HG03439 (cell line): ENCODE data around the gene PITX2.

Experiments used
- ATAC-seq: cut with Tn5 transposase; IDR thresholded peaks from one replicate; pipeline ENCODE4 v1.9.1; 2021; ENCODE audit warnings: mild to moderate bottlenecking, moderate library complexity; ENCODE audit not compliant: unreplicated experiment

The PITX2 gene

DNA sequence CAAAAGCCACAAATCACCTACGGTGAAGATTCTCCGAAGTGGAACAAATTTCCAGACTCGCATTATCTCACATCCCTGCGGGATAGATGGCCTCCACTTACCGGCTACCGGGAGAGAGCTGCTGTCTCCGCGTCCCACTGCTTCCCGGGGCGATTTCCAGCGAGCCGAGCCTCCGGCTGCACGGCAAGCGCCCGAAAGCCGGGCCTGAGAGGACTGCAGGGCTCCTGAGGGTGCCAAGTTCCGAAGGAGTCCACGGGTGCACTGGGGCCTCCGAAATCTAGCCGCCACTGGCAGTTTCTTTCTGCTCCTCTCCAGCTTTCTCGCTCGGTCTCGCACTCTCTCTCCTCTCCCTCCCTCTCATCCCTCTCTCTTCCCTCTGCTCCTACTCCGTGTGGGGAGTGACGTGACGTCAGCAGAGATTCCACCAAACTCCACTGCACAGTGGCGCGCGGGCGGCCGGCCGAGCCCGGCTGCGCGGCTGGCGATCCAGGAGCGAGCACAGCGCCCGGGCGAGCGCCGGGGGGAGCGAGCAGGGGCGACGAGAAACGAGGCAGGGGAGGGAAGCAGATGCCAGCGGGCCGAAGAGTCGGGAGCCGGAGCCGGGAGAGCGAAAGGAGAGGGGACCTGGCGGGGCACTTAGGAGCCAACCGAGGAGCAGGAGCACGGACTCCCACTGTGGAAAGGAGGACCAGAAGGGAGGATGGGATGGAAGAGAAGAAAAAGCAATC, 14.0 kb upstream of the PITX2 start:
- ATAC-seq: no peak

DNA sequence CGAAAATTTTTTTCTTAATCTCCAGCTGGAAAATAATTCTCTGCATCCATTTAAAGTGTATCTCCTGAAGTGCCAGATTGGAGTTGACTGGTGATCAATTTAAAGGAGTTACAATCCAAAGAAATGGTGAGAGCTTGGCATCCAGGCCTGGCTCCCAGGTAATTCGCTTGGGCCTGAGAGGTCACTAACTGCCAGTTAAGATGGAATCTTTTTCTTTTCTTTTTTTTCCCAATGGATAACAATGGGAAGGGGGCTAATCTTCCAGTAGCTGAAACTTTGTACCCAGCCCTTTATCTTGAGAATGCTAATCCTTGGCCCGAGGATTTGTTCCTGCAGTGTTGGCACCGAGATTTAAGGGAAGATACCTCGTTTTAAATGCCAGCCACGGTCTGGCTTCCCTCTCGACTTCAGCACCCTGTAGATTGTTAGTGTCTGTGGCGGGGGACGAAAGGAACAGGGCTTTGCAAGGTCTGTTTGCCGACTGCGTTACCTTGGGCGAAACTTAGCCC, 13.3 kb upstream of the PITX2 start:
- no peak for ATAC-seq

DNA sequence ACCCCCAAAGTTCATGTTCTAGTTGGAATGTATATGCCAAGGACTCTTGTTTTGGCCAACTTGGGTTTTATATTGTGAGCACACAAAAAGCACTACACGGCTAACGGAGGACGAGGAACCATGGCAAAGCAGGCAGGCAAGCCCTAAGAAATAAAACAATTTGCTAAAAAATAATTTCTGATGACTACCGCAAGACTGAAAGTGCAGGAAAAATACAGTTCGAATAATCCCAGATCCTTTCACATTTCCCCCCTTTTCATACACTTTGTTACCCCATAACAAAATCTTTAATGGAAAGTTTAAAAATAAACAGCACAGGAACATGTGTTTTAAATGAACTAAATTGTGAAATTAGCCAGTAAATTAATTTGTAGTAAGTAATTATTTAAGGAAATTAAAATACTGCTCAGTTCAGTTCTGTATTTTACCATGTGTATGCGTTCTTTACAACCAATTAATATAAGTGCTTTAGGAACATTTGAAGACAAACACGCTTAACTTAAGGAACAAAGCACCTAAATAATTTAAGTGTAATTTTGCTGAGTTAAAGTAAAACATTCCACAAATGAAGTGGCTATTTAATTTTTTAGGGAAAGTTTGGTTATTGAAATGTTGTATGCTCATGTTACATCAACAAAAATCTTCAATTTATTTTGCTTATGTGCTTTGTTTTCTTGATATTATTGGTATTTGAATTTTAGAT, 12.4 kb upstream of the PITX2 start:
- ATAC-seq: no peak

DNA sequence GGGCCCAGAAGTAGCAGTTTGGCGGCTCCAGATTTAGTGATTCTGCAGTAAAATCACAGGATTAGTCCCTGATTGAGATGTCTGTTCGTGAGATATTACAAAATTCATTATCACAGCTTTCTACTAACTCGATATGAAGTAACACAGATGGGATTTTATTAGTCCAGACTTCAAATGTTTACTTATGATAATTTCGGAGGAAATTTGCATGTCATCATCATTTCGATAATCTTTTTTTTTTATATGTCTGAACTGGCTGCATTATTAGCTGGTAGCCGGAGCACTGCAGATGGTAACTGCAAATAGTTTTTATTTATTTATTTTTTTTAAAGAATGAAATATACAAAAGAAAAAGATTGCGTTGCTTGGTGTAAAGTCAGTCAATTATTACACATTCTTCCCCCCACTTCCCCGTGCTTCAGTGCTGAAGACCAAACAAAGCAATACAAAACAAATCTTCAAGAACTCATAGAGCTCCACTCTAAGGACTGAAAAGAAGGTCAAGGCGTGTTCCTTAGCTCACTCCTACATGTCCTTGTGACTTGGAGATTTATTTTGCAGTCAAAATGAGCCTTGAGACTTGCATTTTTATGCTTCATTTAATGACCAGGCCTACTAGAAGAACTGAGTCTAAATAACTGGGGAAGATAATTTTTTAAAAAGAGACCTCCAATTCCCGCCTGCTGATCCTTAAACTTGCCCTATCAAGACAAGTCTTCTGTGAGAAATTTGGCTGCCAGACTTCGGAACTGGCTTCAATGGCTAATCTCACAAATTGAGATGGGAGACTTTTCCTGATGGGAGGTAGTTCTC, 11.7 kb upstream of the PITX2 start:
- ATAC-seq: no peak

DNA sequence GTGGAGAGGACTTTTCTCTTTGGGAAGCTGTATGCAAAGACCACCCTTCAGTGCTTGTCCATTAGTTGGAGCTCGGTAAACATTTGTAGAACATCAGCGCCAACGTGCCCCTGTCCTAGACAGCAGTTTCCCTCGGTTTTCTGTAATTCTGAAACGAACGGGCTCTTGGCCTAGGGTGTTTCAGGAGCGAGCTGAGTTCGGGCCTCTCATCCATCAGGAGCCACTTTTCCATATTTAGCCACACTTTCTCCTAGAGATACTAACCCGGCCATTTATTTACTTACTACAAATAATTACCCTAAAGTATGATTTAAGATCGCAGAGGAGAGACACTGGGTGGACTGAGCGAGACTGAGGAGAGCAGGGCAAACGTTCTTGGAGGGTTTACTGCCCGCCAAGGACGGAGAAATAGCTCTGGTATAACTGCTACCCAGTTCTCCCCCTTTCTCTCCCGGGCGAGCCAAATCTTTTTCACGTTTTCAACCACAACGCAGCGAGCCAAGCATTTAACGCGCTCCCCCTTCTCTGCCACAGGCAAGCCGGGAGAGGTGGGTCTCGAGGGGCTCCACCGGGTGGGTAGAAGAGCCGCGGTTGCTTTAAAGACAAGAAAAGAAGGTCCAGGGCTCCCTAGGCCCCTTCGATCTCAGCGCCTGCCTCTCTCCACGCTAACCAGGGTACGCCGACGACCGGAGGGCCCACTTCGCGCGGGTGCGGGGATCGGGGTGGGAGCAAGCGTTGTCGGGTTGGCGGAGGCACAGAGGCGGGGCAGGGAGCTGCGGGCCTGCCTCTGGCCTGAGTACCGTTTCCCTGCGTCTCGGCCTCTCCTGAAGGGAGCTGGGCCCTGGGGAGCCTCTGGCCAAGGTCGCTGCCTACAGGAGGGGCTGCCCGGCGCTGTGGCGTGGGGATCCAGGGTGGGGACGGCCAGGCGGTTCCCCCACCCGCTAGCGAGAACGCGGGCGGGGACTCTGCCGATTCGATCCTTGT, 10.8 kb upstream of the PITX2 start:
- no peak for ATAC-seq

DNA sequence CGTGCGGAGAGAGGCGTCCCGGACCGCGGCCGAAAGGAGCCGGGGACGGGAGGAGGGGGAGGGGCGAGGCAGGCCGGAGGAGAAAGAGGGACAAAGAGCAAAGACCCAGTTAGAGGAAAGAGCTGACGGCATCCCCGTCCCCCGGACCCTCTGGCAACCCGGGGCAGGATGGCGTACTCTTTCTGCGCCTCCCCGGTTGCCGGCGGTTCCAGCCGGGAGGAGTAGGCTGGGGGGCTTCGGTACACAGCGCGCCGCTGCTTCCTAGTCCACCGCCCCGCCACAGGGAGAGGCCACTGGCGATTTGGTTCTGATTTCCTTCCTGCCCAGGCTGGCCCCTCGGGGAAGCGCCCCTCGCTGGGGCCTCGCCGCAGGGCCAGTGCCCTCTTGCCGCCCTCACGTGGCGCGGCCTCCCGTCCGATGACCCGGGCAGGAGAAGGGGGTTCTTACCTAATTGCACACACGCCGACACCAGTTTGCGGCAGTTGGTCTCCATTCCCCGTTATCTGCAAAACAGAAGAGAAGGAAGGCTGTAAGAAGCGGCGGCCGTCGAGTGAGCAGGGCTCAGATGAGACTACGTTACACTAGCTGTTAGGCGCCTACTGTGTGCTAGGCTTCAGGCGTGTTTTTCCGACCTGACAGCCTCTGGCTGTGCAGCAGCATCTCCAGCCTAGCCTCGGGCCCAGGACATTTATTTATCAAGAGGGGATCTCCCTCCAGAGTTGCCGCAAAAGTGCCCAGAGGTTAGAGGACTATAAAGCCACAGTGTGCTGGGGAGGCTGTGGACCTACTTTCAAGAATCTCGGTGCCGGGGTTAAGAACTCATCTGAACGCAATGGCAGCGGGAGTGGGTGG, 9.9 kb upstream of the PITX2 start:
- no peak for ATAC-seq

DNA sequence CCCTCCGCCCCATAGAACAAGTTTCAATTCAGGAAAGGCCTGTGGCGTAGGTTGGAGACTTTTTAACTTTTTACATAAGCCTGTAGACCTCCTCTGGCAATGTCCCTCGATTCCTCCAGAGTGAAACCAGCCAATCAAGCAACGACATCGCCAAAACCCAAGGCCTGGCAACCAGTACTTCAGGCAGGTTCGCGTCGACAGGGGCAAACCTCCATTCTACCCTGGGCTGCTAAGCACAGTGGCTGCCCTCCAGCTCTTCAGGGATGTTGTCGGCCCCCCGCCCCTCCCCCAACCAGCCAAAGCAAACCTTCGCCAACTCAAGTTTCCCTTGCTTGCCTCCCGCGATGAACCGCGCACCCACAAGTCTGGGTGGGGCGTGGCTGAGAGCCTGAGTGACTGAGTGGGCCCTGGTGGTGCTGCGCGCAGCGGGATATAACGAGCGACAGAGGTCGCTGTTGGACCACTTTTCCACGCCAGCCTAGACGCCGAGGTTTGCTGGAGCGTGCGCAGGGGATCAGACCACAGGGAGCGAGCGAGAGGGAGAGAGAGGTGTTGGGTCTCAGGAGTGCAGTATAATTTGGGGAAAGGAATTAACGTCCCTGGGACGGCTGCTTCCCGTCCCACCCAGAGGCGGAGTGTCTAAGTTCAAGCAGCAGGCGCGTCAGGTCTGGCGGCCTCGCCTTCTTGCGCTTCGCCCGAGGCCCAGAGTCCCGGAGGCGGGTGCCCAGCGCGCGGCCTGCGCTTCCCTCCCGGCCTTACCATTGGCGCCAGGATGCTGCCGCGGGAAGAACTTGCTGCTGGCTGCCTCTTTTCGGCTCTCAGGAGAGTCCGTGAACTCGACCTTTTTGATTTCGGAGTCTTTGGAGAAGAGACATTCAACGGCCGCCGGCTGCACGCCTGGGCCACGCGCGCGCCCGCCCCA, 9.0 kb upstream of the PITX2 start:
- peak; percentile 97 for ATAC-seq

DNA sequence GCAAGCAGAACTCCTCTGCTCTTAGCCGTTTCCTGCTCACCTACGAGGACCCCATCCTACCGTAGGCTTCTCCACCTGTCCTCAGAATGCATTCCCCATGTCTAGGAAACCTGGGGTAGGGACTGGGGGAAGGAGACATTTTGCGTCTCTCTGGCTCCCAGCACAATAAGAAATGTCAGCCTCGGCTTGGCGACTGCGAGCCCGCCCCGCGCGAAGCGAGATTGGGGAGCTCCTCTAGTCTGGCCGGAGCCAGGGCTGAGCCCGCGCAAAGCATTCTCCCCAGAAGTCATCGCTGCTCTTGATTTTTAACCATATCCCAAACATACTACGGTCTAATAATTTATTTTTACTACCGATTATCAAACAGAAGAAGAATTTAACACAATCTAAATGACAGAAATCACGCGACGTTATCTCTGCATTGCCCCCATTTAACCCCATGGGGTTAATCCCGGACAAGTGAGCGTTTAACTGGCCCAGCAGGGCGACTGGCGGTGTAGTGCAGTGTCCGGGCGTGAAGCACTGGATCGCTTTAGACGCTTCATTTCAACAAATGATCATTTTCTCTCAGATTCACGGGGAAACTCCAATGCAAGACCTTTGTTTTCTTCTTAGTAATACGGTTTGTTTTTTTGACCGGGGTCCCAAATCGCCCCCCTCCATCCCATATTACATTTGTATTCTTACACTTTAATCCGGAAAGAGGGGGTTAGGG, 8.0 kb upstream of the PITX2 start:
- ATAC-seq: no peak

DNA sequence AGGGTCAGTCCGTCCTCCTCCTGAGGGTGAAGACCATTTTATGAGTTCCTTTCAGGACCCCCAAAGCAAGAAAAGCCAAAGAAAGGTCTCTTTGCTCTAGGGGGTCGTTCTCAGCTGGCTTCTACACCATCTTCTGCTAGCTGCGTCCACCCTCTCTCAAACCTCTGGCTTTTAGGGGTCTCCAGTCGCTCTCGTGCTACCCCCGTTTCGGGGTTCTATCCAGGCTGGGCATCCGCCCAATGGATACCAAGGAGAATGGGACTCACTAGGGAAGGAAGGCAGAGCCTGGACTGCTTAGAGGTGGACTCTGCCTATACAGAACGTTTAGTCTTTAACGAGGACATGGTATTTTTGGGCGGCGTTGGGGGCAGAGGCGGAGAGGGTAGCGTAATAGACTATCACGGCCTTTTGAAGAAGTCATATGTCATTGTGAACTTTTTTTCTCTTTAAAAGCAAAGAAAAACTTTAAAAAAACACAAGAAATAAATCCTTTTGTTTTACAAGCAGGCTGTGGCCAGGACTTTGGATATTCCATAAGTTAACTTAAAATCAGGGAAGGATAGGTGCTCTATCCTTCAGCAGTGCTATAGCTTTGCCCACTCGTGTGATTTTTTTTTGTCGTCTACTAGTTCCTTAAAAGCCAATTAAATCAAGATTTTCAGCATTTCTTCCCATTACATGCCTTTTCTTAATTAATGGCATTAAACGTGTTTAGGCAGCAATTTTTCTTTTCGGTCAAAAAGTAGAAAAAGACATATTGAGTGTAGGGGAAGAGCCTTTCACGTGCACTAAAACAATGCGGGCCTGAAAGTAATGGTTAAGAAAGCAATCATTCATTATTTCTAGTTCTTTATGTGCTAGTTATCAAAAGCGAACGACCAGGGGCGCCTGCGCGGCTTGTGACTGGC, 7.2 kb upstream of the PITX2 start:
- no peak for ATAC-seq

DNA sequence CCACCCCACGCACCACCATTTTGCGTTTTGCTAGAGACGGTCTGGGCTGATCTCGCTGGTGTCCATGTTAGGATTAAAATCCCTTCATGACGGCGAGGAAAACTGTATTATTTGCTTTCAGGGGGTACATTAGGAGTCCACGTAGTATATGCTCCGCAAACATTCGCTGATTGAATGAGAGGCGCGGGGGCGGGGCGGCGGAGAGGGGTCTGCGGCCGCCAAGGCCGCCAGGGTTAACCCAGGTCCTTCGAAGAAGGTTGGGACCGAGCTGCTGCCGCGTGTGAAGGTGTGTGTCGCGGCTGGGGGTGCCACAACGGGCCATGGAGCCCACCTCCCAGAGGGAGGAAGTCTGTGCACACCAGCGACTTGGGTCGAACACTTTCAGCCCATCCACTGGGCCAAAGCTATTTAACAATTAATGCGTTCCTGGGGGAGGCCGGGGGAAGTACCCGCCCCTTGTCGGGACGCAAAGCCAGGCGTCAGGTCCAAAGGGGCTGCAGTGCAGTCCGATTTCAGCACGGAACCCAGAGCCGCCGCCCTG, 6.4 kb upstream of the PITX2 start:
- ATAC-seq: no peak

DNA sequence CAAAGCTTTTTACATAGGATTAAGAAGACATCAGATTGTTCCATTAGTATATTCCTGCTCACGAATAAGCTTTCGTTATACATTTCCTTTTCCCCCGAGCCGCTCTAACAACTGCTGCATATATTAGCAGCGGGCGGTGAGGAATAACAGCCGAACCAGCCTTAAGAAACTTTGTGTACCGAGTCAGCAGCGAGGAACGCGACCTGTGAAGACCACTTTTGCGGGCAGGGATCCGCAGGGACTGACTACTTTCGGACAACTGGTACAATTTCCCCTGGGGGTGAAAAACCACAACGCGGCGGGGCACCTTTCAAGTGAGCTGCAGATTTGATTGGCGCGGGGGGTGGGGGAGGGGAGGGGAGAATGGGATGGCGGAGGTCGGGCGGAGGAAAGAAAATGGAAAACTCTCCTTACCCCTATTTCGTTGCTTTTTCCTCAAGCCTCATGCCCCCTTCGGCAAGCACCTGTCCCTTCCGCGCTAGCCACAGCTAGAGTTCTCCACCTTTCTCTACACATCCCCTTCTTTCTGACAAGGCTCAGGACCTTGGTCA, 5.9 kb upstream of the PITX2 start:
- ATAC-seq: no peak

DNA sequence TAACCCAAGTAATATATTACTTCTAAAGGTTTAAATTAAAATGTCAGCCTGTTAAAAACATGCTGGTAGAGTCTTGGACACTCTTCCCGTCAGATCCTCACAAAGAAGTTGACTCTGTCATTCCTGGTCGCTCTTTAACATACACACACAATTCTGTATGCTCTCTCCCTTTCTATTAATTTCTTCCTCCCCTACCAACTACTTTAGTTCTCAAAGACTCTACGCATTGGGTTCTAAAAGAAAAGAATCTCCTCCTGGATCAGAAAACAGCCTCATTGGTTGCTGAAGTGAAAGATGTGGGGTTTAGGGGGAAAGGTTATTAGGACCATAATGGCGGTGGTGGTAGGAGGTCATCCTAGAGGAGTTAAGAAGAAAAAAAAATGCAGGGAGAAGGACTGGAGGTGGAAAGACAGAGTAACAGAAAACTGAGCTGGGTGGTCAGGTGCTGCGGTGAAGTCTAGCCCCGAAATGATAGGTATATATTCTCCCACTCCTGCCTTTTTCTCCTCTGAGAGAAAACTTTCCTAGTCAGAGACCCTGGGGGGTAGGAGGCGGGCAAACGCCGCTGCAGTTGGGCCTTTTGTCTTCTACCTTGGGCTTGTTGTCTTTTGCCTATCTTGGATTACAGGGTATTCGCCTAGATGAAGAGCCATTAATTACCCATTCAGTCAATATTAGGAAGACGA, 5.2 kb upstream of the PITX2 start:
- ATAC-seq: no peak

DNA sequence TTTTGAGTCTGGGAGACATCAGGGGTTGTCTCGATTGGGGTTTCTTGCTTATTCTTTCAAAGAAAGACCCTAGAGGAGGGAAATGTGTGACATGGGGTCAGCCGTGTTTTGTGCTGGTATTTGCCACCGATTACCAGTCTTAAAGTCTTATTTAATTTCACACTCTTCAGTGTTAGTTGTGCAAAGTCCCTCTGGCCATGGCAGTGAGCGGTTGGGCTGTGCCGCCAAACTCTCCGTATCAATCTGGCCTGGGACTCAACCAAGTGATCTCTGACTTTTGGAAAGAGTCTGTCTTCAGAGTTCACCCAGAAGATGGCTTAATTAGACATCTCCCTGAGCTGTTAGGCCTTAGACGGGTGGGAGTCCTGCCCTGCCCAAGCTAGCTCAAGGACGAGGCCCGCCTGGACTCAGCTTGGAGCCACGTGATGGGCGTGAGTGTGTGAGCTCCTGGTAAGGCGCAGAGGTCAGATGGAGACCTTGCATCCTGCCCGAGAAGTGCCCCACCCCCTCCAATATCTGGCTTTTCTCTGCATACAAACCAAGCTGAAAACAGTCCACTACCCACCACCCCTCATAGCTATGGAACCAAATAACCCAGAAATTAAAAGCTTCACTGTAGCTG, 3.8 kb upstream of the PITX2 start:
- ATAC-seq: no peak

DNA sequence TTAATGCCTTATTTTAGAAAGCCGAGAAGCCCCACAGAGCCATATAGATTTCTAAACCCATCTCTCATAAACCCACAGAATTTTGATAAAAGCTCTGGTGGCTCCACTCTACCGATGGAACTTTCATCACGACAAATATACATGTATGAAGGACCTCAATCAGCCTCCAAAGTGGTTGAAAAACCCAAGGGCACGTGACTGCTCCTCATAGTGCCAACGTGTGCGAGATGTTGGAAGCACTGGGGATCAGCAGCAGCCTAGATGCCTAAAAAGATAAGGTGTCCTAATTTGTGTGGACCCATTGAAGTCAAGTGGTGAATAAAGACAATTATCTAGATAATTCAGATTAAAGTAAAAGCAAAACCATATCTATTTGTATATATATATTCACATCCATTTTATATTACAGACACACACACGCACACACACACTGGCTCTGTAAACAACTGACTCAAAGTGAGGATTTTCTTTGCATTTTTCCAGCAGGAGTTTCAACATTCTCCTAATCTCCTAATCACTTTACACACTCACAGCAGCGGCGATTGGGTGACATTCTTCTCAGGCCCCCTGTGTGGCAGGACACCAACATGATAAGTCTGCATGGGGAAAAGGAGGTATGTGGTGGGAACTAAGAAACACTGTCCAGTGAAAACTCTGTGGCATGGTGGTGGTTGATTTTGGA, 2.8 kb upstream of the PITX2 start:
- no peak for ATAC-seq
